Smooth muscle cell of the coronary artery (primary cell): ENCODE measurements around the gene MEDAG. TPM values are rescaled to one million over a fixed set of nuclear protein-coding genes. Genes with fewer than 3 reads are reported as not detected.

Experiments used
- total RNA-seq: library from RNA; depleted of rRNA; stranded (reverse); fragments of >200 nt; gene quantifications from 2 replicates; pipeline ENCODE4 v1.2.3, GENCODE V29; 2014; ENCODE audit warnings: low replicate concordance

MEDAG gene
- total RNA-seq, result 19.7 and 171 TPM in 2 replicates

GRCh38 chr13:30905932-30906383, at the start of gene MEDAG:
MEDAG (plus strand) TSS chr13:30906271; CDS start chr13:30906516, 245 bp downstream.

DNA sequence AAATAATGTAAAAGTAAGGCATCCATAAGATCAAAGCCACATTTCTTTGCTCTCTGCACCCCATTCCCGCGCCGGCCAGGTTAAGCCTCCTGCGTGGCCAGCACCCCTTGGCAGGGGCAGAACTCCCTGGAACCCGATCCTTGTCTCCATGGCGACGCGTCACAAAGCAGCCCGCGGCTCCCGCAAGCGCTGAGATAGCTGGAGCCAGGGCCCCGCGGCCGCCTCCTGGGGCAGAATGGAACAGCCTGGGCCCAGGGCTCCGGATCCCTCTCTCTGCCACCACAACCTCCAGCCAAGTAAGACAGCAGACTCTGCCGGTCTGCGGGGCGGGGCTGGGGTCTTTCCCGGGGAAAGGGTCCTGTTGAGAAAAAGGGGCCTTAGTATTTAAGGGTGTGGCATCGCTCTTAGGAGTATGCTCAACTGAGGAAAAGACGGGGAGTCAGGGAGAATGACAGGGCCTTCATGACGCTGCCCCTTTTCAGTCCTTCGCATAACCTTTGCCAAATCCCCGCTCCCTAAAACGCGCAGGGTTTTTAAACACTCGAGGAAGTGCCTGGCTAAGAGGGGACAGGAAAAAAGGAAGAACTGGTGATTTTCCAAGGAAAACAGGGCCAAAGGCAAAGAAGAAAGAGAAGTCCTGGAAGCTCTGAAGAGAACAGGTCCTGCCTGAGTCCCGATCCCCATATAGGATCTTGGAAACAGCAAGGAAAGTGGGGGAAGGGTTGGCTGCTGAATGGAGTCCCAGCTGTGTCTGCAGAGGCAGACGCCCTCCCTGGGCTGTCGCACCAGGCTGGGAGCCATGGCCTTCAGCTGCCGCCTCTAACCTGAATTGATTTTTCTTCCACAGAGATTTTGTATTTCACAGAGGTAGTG, 26.6 kb downstream of the MEDAG start, which contains the start of gene TEX26:
TSS of gene TEX26 (plus strand) at position 176 of the 873 bp plus-strand sequence. CDS start at position 236, 60 bp downstream.

Other genes with a start within 250 kb of the MEDAG start
- gene ALOX5AP, start 170.7 kb upstream of the MEDAG start, total RNA-seq, result 1.1 TPM in 1 of 2 replicates, not detected in the other
- not detected in 2 replicates for gene TEX26, start 26.4 kb downstream of the MEDAG start, total RNA-seq